ENCODE data around the gene CD96. TPM values are rescaled to one million over a fixed set of nuclear protein-coding genes. Genes with fewer than 3 reads are reported as not detected.

The CD96 gene
- total and polyA plus RNA-seq, 2 donors (not counting 1 experiment from before 2014, with no cell fraction given), result 0.10 TPM; not detected in 1

DNA sequence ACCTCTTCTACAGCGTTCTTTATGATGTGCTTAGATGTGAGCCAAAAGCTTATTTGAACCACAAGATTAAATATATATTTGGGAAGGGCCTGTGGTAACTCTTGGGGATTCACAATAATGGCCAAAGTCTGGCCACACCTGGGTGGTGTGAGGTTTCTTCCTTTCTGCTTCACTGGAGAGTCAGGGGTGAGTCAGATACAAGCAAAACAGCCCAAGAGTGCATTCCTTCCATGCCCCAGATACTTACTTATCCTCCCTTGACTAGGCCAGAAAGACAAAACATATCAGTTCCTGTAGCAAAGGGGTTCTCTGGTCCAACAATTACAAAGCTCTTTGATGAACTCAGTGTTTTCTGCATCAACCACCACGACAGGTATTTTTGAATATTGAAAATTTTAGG is 52.2 kb downstream of the CD96 start:
- Histone ChIP-seq H3K79me2 (ENCODE audit: control insufficient read depth, insufficient read depth, low read length) (no peaks in the 10 kb centered on the region), H3K27ac (ENCODE audit: insufficient read depth, low read length) (no peak overlapping the region), H3K4me3 (replicated peaks in 1 of 4; ENCODE audit: control extremely low read depth in 1 of 4, insufficient read depth in 1 of 4, low read depth in 3 of 4, low read length in 4 of 4) (no peak overlapping the region), H3K27me3 (ENCODE audit: control insufficient read depth, insufficient read depth, low read length) (no peaks in the 10 kb centered on the region), H4K20me1 (ENCODE audit: control insufficient read depth, extremely low read depth, insufficient read depth, low read length) (no peaks in the 10 kb centered on the region), H2AFZ (ENCODE audit: low read length) (no peak overlapping the region), H3K4me2 (ENCODE audit: extremely low read depth, insufficient read depth, low read length) (no peak overlapping the region), H3K9ac (ENCODE audit: insufficient read depth, low read length) (no peak overlapping the region), H3K4me1 (ENCODE audit: control insufficient read depth, extremely low read depth, insufficient read depth, low read length) (peaks cover 8% of the 10 kb centered on the region), H3K9me3 (ENCODE audit: control insufficient read depth, insufficient read depth, low read depth, low read length) (no peaks in the 10 kb centered on the region), H3K36me3 (ENCODE audit: control insufficient read depth, insufficient read depth, low read length) (no peaks in the 10 kb centered on the region)
- DNase-seq (ENCODE audit: low read depth in 2 of 2), result peak; percentile 17 to 96
- TF ChIP-seq CTCF (conservative IDR thresholded peaks at IDR 0.05 in 1 of 2, IDR thresholded peaks at IDR 0.05 in 1 of 2; ENCODE audit: low read depth in 1 of 2, low read length in 2 of 2) (no peak), EZH2 (IDR thresholded peaks at IDR 0.05; ENCODE audit: low read length, missing control alignments) (no peak)

DNA sequence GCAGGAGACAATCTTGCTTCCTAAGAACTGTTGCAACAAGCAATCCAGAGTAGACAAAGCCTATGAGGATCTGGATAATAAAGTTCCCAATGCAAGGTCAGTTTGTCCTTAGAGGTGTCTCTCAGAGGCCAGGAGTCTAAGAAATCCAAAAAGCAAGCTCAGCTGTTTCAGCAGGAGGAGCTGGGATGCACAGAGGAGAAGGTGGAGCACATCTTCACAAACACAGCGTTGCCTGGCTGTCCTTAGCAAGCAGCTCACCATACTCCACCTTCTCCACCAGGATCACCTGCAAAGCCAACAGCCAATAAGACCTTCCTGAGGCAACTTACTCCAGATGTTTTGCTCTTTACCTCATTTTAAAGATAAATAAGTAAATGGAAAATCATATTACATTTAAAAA is 52.8 kb downstream of the CD96 start:
- H3K79me2 ChIP-seq (ENCODE audit: control insufficient read depth, insufficient read depth, low read length), result no peaks in the 10 kb centered on the region
- no peak overlapping the region for H3K4me2 ChIP-seq (ENCODE audit: extremely low read depth, insufficient read depth, low read length)
- no peak overlapping the region for H3K9ac ChIP-seq (ENCODE audit: insufficient read depth, low read length)
- no peak for TF ChIP-seq EZH2 (IDR thresholded peaks at IDR 0.05; ENCODE audit: low read length, missing control alignments)
- no peak overlapping the region for H2AFZ ChIP-seq (ENCODE audit: low read length)
- no peaks in the 10 kb centered on the region for H4K20me1 ChIP-seq (ENCODE audit: control insufficient read depth, extremely low read depth, insufficient read depth, low read length)
- no peak overlapping the region for H3K4me3 ChIP-seq (replicated peaks in 1 of 4; ENCODE audit: control extremely low read depth in 1 of 4, insufficient read depth in 1 of 4, low read depth in 3 of 4, low read length in 4 of 4)
- no peak for DNase-seq (ENCODE audit: low read depth in 2 of 2)
- H3K27me3 ChIP-seq (ENCODE audit: control insufficient read depth, insufficient read depth, low read length), result no peaks in the 10 kb centered on the region
- H3K27ac ChIP-seq (ENCODE audit: insufficient read depth, low read length), result no peak overlapping the region
- no peaks in the 10 kb centered on the region for H3K9me3 ChIP-seq (ENCODE audit: control insufficient read depth, insufficient read depth, low read depth, low read length)
- peaks cover 8% of the 10 kb centered on the region for H3K4me1 ChIP-seq (ENCODE audit: control insufficient read depth, extremely low read depth, insufficient read depth, low read length)
- no peaks in the 10 kb centered on the region for H3K36me3 ChIP-seq (ENCODE audit: control insufficient read depth, insufficient read depth, low read length)

DNA sequence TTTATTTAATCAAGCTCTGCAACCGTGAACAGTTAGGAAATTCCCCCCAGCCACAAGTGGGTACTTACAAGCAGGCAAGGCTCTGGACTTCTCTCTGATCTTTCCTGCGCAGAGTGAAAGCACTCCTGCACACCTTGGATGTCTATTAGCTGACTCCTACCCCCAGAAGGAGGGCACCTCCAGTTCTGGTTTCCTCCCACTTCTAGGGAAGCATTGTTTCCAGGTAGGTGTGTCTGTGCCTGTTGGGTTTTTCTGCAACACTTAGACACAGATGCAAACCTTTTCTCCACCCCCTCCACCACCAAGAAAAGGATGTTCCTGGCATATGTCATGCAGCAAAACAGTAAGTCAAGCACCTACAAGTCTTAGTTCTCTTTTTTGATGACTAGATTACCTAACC is 53.2 kb downstream of the CD96 start, which contains the start of gene ZBED2:
ZBED2 (minus strand) TSS at position 115 of the 400 bp plus-strand sequence. CDS start 1,145 bp downstream, outside the sequence.
- no peak for TF ChIP-seq EZH2 (IDR thresholded peaks at IDR 0.05; ENCODE audit: low read length, missing control alignments)
- no peak within 1 kb of the TSS for H2AFZ ChIP-seq (ENCODE audit: low read length)
- H3K36me3 ChIP-seq (ENCODE audit: control insufficient read depth, insufficient read depth, low read length), result no peaks in the 10 kb centered on the region
- H3K4me3 ChIP-seq (replicated peaks in 1 of 4; ENCODE audit: control extremely low read depth in 1 of 4, insufficient read depth in 1 of 4, low read depth in 3 of 4, low read length in 4 of 4), result no peak within 1 kb of the TSS
- H3K4me1 ChIP-seq (ENCODE audit: control insufficient read depth, extremely low read depth, insufficient read depth, low read length), result peaks cover 8% of the 10 kb centered on the region
- DNase-seq (ENCODE audit: low read depth in 2 of 2), result no peak
- no peak within 1 kb of the TSS for H3K4me2 ChIP-seq (ENCODE audit: extremely low read depth, insufficient read depth, low read length)
- H3K27me3 ChIP-seq (ENCODE audit: control insufficient read depth, insufficient read depth, low read length), result no peaks in the 10 kb centered on the region
- no peaks in the 10 kb centered on the region for H3K9me3 ChIP-seq (ENCODE audit: control insufficient read depth, insufficient read depth, low read depth, low read length)
- H3K79me2 ChIP-seq (ENCODE audit: control insufficient read depth, insufficient read depth, low read length), result no peaks in the 10 kb centered on the region
- no peak within 1 kb of the TSS for H3K9ac ChIP-seq (ENCODE audit: insufficient read depth, low read length)
- H4K20me1 ChIP-seq (ENCODE audit: control insufficient read depth, extremely low read depth, insufficient read depth, low read length), result no peaks in the 10 kb centered on the region
- H3K27ac ChIP-seq (ENCODE audit: insufficient read depth, low read length), result no peak within 1 kb of the TSS

GRCh38 chr3:111596328-111596727 is 54.3 kb downstream of the CD96 start:
- Histone ChIP-seq H2AFZ (ENCODE audit: low read length) (no peak overlapping the region), H3K9me3 (ENCODE audit: control insufficient read depth, insufficient read depth, low read depth, low read length) (no peaks in the 10 kb centered on the region), H4K20me1 (ENCODE audit: control insufficient read depth, extremely low read depth, insufficient read depth, low read length) (no peaks in the 10 kb centered on the region), H3K79me2 (ENCODE audit: control insufficient read depth, insufficient read depth, low read length) (no peaks in the 10 kb centered on the region), H3K36me3 (ENCODE audit: control insufficient read depth, insufficient read depth, low read length) (no peaks in the 10 kb centered on the region), H3K27me3 (ENCODE audit: control insufficient read depth, insufficient read depth, low read length) (no peaks in the 10 kb centered on the region), H3K4me3 (replicated peaks in 1 of 4; ENCODE audit: control extremely low read depth in 1 of 4, insufficient read depth in 1 of 4, low read depth in 3 of 4, low read length in 4 of 4) (no peak overlapping the region), H3K4me2 (ENCODE audit: extremely low read depth, insufficient read depth, low read length) (no peak overlapping the region), H3K9ac (ENCODE audit: insufficient read depth, low read length) (no peak overlapping the region), H3K4me1 (ENCODE audit: control insufficient read depth, extremely low read depth, insufficient read depth, low read length) (peaks cover 8% of the 10 kb centered on the region), H3K27ac (ENCODE audit: insufficient read depth, low read length) (no peak overlapping the region)
- TF ChIP-seq CTCF (conservative IDR thresholded peaks at IDR 0.05 in 1 of 2, IDR thresholded peaks at IDR 0.05 in 1 of 2; ENCODE audit: low read depth in 1 of 2, low read length in 2 of 2) (no peak), EZH2 (IDR thresholded peaks at IDR 0.05; ENCODE audit: low read length, missing control alignments) (no peak)
- DNase-seq (ENCODE audit: low read depth in 2 of 2), result peak in 1 of 2 donors; percentile 39
